SW 1271 (cell line): ENCODE measurements around the gene LDHB.
A peak's percentile ranks its signal among the peaks of the same experiment; 100 is the strongest.
"Not testable (repeated sequence)": the region's sequence is repeated elsewhere in the genome, so short reads cannot be mapped to it uniquely, and the experiment has no call there.

Source experiments
- DNase-seq, 2 experiments: peaks; one replicate each; lab custom pipeline; 2025; lab: John Stamatoyannopoulos, UW

The LDHB gene

GRCh38 chr12:21657326-21658077 is at the start of gene LDHB:
LDHB (minus strand) TSS chr12:21657842; CDS start chr12:21654671, 3,171 bp downstream.
- peak; percentile 97 to 98 for DNase-seq

GRCh38 chr12:21704847-21705246 is 47.2 kb upstream of the LDHB start:
- DNase-seq = no peak

DNA sequence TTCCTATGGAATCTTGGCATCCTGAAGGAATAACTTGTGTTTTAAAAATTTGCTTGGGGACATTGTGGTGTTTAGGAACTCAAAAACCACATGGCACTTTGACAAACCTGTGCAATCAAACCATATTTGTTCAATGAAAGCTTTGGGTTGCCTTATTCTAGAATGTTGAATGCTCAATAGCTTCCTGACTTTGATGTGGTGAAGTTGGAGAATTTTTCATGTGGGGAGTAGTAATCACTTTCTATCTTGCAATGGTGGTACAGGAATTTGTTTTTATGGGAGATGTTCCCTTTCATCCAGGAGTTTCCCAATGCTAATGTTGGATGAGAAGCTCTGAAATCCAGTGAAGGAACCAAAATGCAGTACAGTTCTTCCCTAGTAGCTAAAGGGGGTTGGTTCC is 42.2 kb upstream of the LDHB start:
- DNase-seq = no peak

- peak in 1 of 2 experiments; percentile 48 for DNase-seq
Measured at GRCh38 chr12:21697904-21698630, 40.4 kb upstream of the LDHB start.

DNA sequence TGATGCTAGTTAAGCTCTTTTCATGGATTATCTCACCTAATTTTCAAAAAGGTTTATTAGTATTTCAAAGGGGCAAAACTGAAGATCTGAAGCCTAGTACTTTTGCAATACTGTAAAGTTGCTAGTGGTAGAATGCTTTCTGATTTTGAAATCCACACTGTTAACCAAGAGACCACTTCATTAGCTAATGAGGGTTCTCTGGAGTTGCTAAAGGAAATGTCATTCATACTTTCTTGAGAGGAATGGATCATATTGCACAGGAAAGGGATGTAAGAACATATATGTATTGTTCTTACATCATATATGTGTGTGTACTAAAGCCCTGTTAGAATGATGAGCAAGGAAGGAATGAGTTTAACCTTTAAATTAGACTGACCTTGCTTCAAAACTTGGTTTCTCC is 39.0 kb upstream of the LDHB start:
- DNase-seq = no peak

- no peak for DNase-seq
Measured at GRCh38 chr12:21695986-21696385, 38.3 kb upstream of the LDHB start.

GRCh38 chr12:21694660-21695059 is 37.0 kb upstream of the LDHB start:
- DNase-seq = no peak

DNA sequence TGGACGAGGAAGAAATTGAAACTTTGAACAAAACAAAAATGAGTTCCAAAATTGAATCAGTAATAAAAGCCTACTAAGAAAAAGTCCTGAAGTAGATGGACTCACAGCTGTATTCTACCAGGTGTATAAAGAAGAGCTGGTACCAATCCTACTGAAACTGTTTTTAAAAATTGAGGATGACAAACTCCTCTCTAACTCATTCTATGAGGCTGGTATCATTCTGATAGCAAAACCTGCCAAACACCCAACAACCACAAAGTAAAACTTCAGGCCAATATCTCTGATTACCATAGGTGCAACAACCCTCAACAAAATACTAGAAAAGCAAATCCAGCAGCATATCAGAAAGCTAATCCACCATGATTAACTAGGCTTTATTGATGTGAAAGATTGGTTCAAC is 33.9 kb upstream of the LDHB start:
- no peak for DNase-seq

- DNase-seq = no peak
Measured at GRCh38 chr12:21690704-21691368, 33.2 kb upstream of the LDHB start.

DNA sequence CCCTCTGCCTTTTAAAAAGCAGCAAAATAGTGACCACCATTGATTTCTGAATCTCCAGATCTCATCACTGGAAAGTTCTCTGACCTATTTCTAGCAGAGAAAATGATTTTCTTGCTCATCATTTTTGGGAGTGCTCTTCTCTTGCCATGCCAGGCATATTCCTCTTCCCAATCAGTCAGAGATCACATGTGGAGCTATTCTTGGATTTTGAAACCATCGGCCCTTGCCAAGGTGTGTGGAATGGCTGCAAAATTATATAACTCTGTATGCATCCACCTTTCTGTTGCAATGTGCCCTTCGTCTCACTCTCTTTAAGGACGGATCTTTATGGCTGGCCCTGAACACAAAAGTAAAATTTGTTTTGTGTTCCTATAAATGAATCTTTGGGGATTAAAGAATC is 25.5 kb upstream of the LDHB start:
- no peak for DNase-seq

DNA sequence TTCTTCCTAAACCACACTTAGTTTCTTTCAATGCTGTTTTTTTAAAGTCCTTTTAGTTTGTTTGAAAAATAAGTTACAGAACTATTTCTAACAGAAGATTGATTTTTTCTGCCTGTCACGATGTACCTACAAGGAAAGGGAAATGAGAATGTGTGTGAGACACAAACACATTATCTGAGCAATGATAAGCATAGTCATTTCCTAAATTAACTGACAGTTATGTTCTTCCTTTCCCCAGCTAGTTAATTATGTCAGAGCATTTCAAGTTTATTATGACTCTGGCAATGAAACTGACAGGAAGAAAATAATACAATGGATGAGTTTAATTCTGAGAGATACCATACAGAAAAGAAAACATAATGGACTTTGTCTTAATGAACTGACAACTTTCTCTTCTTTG is 21.3 kb upstream of the LDHB start:
- DNase-seq = no peak

GRCh38 chr12:21677622-21678277 is 20.1 kb upstream of the LDHB start:
- DNase-seq = no peak

- DNase-seq = no peak
Measured at GRCh38 chr12:21677204-21677603, 19.6 kb upstream of the LDHB start.

DNA sequence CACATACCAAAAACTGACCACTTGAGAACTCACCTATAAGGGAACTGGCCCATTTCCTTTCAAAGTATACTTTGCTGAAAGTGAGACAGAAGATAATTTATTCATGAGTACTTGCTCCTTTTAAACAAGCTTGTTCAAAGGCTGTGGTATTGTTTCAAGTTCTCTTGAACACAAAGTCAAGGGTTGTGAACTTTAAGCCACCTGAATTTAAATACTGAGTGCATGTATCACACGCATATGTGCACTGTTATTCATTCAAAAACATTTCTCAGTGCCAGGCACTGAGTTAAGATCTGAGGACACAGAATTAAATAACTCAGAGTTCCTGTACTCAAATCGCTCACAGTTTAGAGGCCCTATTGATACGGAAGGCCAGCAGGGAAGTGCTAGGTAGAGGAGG is 19.1 kb upstream of the LDHB start:
- DNase-seq = no peak

DNA sequence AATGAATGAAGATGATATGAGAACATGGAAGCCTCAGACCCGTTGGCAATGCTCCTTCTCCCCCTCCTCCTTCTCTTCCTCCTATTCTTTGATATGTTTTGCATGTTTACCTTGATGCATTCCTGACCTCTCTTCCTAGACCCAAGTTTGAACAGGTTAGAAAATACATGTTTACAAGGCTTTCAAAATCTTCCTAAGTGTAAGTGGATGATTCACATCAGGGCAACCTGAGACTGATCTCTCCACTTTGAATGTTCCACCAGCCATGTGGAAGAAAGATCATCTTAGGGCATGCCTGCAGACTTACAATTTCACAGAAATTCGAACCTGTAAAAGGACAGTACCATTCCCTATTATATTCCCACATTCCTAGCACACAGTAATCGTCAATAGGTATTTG is 18.0 kb upstream of the LDHB start:
- DNase-seq = no peak

DNA sequence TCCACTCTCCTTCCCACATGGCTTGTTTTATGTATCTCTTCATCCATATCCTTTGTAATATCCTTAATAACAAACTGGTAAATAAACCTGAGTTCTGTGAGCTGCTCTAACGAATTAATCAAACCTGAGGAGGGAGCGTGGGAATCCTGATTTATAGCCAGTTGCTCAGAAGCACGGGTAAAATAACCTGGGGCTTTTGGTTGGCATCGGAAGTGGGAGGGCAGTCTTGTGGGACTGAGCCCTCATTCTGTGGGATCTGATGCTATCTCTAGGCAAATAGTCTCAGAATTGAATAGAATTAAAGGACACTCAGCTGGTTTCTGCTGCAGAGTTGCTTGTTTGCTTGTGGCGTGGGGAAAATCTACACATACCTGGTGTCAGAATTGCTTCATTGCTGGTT is 17.5 kb upstream of the LDHB start:
- no peak for DNase-seq

DNA sequence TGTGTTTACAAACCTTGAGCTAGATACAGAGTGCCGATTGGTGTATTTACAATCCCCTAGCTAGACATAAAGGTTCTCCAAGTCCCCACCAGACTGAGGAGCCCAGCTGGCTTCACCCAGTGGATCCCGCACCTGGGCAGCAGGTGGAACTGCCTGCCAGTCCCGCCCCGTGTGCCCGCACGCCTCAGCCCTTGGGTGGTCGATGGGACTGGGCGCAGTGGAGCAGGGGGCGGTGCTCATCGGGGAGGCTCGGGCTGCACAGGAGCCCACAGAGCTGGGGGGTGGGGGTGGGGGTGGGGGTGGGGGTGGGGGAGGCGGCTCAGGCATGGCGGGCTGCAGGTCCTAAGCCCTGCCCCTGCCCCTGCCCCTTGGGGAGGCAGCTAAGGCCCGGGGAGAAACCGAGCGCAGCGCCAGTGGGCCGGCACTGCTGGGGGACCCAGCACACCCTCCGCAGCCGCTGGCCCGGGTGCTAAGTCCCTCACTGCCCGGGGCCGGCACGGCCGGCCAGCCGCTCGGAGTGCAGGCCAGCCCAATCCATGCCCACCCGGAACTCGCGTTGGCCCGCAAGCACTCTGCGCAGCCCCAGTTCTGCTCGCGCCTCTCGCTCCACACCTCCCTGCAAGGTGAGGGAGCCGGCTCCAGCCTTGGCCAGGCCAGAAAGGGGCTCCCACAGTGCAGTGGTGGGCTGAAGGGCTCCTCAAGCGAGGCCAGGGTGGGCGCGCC is 16.3 kb upstream of the LDHB start:
- not testable (repeated sequence) for DNase-seq

DNA sequence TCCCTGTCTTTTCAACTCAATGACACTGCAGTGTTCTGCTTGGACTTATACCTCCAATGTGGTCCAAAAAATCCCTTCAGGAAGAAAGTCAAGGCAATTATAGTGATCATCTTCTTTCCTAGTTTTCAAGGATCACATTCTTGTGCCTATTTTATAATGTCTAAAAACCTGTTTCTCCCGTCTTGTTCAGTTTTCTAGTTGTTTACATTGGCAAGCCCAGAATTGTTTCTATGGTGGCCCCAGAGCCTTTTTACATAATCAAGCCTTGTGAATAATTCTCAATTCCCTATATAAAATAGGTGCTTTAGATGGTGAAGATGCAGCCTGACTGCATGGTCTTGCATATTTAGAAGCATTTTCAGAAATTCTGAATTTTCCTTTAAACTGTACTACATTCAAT is 14.5 kb upstream of the LDHB start:
- no peak for DNase-seq

- DNase-seq = no peak
Measured at GRCh38 chr12:21666722-21667121, 9.1 kb upstream of the LDHB start.

DNA sequence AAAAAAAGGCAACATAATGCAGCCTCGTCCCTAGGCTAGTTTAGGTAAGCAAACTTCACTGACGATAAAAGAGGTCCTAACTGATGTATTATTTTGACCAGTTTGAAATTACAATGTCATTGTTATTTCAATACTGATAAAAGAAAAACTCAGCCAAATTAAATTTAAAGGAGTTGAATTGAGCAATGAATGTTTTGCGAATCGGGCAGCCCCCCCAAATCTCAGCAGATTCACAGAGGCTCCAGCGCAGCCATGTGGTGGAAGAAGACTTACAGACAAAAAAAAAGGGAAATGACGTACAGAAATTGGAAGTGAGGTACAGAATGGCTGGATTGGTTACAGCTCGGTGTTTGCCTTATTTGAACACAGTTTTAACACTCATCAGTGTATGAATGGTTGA is 8.2 kb upstream of the LDHB start:
- no peak for DNase-seq

DNA sequence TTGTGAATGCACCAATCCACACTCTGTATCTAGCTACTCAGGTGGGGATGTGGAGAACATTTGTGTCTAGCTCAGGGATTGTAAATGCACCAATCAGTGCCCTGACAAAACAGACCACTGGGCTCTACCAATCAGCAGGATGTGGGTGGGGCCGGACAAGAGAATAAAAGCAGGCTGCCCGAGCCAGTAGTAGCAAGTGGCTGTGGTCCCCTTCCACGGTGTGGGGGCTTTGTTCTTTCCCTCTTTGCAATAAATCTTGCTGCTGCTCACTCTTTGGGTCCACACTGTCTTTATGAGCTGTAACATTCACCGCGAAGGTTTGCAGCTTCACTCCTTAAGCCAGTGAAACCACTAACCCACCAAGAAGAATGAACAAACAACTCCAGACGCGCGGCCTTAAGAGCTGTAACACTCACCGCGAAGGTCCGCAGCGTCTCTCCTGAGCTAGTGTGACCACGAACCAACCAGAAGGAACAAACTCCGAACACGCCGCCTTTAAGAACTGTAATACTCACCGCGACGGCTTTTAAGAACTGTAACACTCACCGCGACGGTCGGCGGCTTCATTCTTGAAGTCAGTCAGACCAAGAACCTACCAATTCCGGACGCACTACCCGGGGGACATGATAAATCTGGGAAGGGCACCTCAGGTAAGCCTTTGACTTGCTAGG is 4.6 kb upstream of the LDHB start:
- DNase-seq = no peak
